ENCODE data around the gene QKI.

DNA sequence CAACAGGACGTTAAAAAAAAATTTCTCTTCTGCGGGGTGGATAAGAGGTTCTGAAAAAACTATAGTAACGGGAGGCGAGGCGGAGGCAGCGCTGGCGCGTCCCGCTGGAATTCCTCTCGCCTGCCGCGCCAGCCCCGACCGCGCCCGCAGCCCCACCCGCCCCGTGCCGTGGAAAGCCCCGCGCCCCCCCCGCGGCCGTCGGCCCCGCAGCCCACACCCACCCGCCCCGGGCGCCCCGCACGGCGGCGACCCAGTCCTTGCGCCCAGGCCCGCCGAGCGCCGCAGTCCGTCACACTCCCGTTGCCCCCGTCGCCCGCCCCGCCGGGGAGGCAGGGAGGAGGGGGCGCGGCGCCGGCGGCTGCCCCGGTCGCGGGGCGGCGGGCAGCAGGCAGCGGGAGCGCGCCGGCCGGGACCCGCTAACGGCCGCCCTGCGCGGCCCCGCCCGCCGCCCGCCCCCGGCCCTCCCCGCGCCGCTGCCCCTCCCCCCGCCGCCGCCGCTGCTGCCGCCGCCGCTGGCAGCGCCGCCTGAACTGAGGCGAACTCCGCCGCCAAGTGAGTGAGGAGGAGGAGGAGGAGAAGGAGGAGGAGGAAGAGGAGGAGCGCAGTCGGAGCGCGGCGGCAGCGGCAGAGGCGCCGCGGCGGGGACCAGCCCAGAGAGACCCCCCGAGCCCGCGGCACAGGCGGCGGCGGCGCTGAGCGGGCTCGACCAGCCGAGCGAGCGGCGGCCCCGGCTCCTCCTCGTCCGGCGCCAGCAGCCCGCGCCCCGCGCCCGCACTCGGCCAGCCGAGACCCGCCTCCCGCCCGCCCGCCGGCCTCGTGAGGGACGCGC, at the start of gene QKI:
- TF ChIP-seq, protein P1, sequence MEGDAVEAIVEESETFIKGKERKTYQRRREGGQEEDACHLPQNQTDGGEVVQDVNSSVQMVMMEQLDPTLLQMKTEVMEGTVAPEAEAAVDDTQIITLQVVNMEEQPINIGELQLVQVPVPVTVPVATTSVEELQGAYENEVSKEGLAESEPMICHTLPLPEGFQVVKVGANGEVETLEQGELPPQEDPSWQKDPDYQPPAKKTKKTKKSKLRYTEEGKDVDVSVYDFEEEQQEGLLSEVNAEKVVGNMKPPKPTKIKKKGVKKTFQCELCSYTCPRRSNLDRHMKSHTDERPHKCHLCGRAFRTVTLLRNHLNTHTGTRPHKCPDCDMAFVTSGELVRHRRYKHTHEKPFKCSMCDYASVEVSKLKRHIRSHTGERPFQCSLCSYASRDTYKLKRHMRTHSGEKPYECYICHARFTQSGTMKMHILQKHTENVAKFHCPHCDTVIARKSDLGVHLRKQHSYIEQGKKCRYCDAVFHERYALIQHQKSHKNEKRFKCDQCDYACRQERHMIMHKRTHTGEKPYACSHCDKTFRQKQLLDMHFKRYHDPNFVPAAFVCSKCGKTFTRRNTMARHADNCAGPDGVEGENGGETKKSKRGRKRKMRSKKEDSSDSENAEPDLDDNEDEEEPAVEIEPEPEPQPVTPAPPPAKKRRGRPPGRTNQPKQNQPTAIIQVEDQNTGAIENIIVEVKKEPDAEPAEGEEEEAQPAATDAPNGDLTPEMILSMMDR (conservative IDR thresholded peaks at IDR 0.05): no peak
- TF ChIP-seq EZH2 (IDR thresholded peaks at IDR 0.05; ENCODE audit: low read depth): no peak

All from PC-9 (cell line).